DMS79 treated with DMSO at 0.1 percent for 48 hours (cell line): Measurements from ENCODE around the gene DUSP15.
A peak's percentile ranks its signal among the peaks of the same experiment; 100 is the strongest.
"Not testable (repeated sequence)": the region's sequence is repeated elsewhere in the genome, so short reads cannot be mapped to it uniquely, and the experiment has no call there.

ENCODE experiments used
- DNase-seq: peaks from one replicate; lab custom pipeline; 2025; lab: John Stamatoyannopoulos, UW

Gene DUSP15

GRCh38 chr20:31839782-31840487 lies 30.4 kb downstream of the DUSP15 start:
- no peak for DNase-seq

- DNase-seq, result no peak
Measured at GRCh38 chr20:31838646-31839292, 31.6 kb downstream of the DUSP15 start.

GRCh38 chr20:31837896-31838397 lies 32.4 kb downstream of the DUSP15 start:
- DNase-seq, result no peak

GRCh38 chr20:31836853-31837608 lies 33.3 kb downstream of the DUSP15 start:
- no peak for DNase-seq

GRCh38 chr20:31835977-31836852 lies 34.1 kb downstream of the DUSP15 start:
- DNase-seq, result peak; percentile 31

- no peak for DNase-seq
Measured at GRCh38 chr20:31835554-31835953, 34.8 kb downstream of the DUSP15 start.

- DNase-seq, result no peak
Measured at GRCh38 chr20:31833931-31834521, 36.3 kb downstream of the DUSP15 start.

GRCh38 chr20:31833130-31833930 lies 37.0 kb downstream of the DUSP15 start:
- no peak for DNase-seq

GRCh38 chr20:31831771-31832306 lies 38.5 kb downstream of the DUSP15 start:
- DNase-seq, result no peak

- DNase-seq, result no peak
Measured at GRCh38 chr20:31831211-31831610, 39.1 kb downstream of the DUSP15 start.

GRCh38 chr20:31830406-31830981 lies 39.8 kb downstream of the DUSP15 start:
- no peak for DNase-seq

- DNase-seq, result no peak
Measured at GRCh38 chr20:31829731-31830130, 40.6 kb downstream of the DUSP15 start.

GRCh38 chr20:31828016-31828415 lies 42.3 kb downstream of the DUSP15 start:
- not testable (repeated sequence) for DNase-seq

- no peak for DNase-seq
Measured at GRCh38 chr20:31827059-31827458, 43.3 kb downstream of the DUSP15 start.

- no peak for DNase-seq
Measured at GRCh38 chr20:31826074-31826473, 44.3 kb downstream of the DUSP15 start.

- DNase-seq, result no peak
Measured at GRCh38 chr20:31824554-31825313, 45.6 kb downstream of the DUSP15 start.

- no peak for DNase-seq
Measured at GRCh38 chr20:31824125-31824485, 46.2 kb downstream of the DUSP15 start.

GRCh38 chr20:31823360-31824124 lies 46.8 kb downstream of the DUSP15 start:
- DNase-seq, result no peak
